NCI-H526 treated with DMSO at 0.1 percent for 48 hours (cell line): ENCODE data around the gene VSNL1.

Experiments
- DNase-seq: peaks from one replicate; lab custom pipeline; 2025; lab: John Stamatoyannopoulos, UW

The VSNL1 gene

GRCh38 chr2:17540093-17540812 is at the start of gene VSNL1:
VSNL1 (plus strand) TSS chr2:17540696; CDS start chr2:17592075, 51,379 bp downstream.
- DNase-seq = peak; percentile 94

DNA sequence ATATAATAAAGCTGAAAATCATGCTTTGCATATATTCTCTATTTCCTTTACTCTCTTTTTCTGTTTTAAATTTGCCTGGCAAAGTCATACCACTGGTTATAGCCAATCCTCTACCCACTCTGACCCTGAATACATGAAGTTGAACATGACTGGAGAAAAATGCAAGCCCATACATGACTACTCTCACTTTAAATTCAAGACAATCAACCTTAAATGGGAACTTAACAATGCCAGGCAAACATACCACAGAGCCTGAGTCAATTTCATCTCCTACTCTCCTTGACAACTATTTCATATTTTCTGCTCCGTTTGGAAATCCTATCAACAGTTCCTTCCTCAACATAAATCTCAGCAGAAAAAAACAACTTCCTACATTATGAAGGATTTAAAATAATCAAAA is 44.9 kb upstream of the VSNL1 start:
- no peak for DNase-seq

GRCh38 chr2:17497718-17498117 is 42.8 kb upstream of the VSNL1 start:
- no peak for DNase-seq

GRCh38 chr2:17506736-17507616 is 33.5 kb upstream of the VSNL1 start:
- no peak for DNase-seq

GRCh38 chr2:17515652-17516051 is 24.8 kb upstream of the VSNL1 start:
- DNase-seq = no peak

- no peak for DNase-seq
Measured at GRCh38 chr2:17517481-17518211, 22.9 kb upstream of the VSNL1 start.

DNA sequence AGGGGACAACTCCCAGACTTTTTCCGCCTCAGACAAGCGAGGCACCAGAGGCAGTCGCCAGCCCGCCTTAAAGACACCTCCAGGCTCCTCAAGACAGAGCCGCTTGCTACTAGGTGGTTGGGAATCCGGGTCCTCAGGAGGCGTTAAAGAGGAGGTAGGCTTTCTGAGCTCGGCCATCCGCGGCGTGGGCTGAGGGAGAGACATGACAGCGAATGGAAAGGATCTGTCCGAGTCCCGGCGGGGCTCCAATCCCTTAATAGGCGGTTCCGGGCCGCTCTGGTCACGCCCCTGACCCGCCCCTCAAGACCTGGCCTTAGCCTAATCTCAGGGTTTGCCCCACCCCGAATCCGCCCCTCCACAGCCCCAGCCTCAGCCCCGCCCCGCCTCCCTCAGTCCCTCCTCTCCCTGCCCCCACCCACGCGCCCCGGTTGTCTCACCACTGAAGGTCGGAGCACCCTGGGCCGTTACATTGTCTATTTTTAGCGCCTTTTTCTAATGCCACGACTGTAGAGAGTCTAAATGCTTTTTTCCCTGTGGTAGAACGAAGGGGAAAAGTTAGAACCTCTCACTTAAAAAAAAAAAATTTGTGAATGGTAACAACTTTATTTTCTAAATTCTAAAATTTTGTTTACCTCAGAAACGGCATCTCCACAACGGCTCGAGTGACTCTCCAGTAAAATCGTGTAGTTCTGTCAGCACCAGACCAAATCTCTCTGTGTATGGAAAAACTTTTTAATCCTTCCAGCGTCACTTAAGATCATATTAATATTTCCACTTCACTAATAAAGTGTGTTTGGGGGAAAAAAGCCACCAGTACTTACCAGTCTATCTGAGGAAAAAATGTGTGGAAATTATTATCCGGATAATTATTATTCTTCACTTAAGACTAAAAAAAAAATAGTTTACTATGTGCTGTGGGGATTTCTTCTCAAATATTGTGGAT is 22.0 kb upstream of the VSNL1 start, which contains the start of gene RAD51AP2:
Gene RAD51AP2, minus strand, starts transcription at position 229 of the 943 bp plus-strand sequence. Its CDS starts 25 bp downstream, at position 204.
- DNase-seq = peak; percentile 66

GRCh38 chr2:17519486-17519885 is 21.0 kb upstream of the VSNL1 start:
- DNase-seq = no peak

DNA sequence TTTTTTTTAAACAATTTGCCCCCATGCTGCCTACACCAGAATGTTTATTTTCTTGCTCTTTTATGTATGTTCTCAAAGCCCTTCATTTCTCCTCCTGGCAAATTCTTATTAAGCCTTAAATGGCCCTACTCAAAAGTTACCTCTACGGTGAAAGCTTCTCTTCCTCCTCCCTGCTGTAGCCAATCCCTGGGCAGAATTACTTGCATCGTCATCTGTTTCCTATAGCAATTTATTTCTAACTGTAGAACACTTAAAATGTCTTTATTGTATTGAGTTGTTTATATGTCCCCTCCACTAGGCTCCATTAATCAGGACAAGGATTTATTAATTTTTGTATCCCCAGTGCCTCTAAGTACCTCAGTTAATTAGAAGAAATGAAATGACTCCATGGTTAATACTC is 19.7 kb upstream of the VSNL1 start:
- no peak for DNase-seq

DNA sequence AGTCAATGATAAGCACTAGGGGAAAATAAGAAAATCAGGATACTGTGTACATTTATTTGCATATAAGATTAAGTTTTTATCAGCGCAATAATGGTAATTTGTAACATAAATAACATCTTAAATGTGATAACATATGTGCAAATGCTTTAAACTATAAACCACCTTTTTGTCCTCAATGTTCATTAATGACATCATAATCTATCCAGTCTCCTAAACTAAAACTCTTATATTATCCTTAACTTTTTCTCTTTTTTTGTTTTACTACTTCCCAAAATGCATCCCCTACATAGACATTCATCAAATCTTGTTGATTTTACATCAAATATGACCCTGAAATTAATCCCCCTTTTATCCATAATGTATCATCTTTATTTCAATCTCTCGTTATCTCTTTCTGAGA is 18.9 kb upstream of the VSNL1 start:
- DNase-seq = no peak

- no peak for DNase-seq
Measured at GRCh38 chr2:17522303-17522702, 18.2 kb upstream of the VSNL1 start.

GRCh38 chr2:17529771-17530170 is 10.7 kb upstream of the VSNL1 start:
- DNase-seq = no peak

DNA sequence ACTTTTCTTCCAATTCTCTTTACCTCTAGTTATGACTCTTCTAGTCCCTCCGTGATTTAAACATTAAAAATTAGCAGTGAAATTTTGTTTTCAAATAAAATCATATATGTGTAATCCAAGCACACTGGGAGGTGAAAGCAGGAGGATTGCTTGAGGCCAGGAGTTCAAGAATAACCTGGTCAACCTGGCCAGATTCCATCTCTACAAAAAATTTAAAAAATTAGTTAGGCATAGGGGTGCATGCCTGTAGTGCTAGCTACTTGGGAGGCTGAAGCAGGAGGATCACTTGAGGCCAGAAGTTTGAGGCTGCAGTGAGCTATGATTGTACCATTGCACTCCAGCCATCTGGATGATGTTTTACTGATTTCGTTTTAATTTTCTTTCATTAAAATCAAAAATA is 7.0 kb upstream of the VSNL1 start:
- no peak for DNase-seq

DNA sequence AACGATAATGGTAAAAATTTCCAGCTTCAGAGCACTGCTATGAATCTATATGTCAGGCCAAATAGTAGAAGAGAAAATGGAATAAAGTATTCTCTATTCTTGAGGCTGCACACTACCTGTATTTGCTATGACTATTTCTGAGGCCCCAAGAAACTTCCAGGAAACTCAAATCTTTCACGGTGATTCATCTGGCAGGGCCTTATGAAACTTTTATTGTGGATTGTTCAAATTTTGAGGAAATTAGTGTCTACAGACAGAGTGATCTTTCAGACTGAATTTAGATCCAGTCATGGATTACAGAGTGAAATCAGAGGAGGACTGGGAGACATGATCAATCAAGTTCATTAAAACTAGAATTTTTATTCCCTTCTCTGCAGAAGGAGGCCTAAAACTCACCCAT is 4.1 kb upstream of the VSNL1 start:
- no peak for DNase-seq

DNA sequence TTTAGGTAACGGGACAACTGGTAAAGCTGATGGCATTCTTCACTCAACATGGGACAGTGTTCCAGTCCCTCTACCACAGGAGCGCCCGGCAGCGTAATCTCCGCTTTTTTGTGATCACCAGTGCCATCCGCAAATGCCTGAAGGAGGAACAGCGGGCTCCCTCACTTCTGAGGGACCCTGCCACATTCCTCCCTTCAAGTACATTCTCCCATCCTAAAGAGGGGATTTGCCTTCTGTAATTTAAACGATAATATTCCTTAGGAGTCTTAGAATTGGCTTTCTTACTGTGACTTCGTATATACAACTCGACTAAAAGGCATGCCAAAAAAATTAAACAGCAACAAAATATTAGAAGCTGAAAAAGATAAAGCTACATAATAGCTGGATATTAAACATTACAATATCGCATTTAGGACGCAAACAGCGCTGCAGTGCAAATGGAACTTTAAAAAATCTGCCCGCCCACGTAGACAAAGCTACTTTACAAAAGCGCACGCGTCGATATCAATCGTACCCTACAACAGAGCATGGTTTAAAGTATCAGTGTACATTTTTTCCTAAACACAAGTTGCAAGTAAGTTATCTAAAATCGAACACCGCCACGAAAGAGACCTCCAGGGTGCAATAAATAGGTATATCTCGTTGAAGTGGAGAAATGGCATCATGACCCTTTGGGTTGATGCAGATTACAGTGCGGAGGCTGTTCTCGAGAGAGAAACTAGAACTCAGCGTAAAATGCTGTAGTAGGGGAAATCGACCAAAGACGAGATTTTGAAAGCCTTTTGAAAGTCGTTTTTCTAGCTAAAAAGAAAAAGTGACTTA is 2.3 kb upstream of the VSNL1 start:
- peak; percentile 77 for DNase-seq

DNA sequence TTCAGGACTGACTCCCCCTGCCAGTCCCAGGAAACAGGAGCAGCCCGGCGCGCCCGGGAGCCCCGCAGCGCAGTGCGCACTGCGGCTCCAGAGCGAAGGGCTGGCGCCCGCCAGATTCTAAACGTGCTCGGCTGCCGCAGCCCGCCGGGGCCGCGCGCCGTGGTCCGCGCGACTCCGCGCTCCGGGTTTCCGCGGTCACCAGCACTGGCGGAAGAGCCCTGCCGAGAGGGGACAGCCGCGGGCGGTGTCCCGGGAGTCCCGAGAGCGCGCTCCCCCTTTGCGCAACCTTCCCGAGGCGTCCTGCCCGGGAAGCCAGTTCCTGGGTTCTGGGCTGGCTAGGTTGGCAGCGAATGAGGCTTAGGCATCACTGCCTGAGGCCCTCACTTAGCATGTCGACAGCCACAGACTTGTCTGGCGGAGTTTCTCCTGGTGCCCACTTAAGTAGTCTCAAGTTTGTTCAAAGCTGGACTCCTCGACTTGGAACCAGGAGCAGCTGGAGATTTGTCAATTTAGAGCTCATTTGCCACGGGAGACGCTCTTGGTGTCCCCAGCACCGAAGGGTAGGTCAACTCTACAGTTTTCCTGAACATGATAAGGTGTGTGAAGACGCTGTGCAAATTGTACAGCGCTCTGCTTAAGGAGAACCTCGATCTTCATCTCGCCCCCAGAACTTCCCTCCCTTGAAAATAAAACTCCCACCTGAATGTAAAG is 1.5 kb upstream of the VSNL1 start:
- DNase-seq = peak; percentile 77

- DNase-seq = peak; percentile 44
Measured at GRCh38 chr2:17539611-17540092, 844 bp upstream of the VSNL1 start.

DNA sequence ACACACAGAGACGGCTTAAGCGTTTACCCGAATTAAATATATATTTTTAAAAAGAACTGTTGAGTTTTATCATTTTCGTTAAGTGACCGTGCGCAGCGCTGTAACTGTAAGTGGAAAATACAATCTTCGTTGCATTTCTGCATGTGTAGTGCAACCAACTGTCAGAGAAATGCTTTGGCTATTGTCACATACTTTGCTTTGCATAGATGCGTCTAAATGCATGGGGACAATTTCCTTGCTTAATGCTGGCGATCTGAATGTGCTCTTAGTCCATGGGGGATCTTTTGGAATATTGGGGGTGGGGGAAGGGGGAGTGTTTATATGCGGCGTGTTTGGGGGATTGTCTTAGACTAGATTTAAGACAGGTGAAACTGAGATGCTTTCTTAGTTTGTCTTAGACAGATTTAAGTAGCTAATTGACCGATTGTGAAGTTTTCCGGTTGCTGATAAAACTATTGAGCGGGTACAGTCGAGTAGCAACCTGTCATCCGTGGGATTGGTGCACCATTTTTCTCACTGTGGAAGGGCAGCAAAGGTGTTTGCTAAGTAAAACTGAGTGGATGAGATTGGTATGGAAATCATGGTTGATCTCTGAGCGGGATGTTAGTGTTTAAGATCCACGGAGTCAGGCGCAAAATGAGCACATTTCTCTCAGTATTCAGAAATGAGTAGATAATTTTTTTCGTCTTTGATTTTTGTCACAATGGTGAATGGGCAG is 476 bp downstream of the VSNL1 start:
- DNase-seq = peak; percentile 76

DNA sequence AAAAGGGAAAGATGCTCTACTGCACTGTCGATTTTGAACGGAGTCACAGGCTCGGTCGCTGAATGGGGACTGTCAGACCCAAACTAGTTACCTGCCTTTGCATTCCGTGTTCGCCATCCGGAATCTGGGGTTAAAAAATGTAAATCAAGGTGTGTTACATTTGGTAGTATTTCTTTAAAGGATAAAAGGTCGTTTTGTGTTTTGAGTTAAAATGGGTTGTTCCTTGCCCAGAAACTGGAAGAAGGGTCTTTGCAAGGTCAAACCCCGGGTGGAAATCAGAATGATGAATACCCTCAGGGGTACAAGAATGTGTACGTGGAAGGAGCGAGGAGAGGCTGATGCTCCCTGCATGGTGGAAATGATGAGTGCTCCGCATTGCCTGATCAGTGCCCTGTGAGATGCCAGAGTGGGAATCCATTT is 1.0 kb downstream of the VSNL1 start:
- no peak for DNase-seq
